ENCODE data around the gene PRIMPOL.
"Not testable (repeated sequence)": the region's sequence is repeated elsewhere in the genome, so short reads cannot be mapped to it uniquely, and the experiment has no call there.

PRIMPOL gene, protein sequence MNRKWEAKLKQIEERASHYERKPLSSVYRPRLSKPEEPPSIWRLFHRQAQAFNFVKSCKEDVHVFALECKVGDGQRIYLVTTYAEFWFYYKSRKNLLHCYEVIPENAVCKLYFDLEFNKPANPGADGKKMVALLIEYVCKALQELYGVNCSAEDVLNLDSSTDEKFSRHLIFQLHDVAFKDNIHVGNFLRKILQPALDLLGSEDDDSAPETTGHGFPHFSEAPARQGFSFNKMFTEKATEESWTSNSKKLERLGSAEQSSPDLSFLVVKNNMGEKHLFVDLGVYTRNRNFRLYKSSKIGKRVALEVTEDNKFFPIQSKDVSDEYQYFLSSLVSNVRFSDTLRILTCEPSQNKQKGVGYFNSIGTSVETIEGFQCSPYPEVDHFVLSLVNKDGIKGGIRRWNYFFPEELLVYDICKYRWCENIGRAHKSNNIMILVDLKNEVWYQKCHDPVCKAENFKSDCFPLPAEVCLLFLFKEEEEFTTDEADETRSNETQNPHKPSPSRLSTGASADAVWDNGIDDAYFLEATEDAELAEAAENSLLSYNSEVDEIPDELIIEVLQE

DNA sequence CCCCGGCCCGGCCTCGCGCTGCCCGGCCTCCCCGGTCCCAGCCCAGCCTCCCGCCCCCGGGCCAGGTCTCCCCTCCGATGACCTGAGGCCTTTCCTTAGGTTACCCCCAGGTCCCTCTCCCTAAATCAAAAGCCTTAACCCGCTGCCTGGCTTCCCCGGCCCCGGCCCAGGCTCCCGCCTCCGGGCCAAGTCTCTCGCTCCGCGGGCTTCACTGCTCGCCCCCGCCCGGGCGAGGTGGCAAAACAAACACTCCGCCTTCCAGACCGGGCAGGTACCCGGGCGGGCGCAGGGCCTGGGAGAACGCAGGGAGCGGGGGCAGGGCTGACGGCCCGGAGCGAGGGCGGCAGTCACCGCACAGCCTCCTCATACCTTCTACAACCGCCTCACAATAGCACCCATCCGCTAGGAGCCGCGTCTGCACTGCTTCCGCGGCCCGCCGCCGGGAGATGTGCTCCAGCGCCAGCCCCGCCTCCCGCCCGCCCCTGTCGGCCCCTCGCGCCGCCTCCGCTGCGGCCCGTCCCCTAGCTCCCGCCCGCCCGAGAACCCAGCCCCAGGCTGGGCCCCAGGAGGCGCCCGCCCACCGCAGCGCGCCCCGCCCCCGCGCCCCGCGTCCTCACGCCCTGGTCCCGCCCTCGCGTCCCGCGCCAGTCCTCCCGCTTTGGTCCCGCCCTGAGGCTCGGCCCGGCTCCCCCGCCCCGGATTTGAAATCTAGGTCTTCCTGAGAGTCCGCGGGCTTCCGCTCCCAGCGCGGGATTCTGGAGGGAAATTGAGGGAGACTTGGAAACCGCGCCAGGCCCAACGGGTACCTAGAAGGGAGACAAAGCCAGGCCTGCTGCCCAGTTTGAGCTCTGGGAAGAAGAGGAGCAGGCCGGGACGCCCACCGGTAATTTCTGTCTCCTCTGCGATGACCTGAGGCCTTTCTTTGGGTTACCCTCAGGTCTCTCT lies at the start of gene PRIMPOL, which contains the start of gene CASP3:
Gene PRIMPOL, plus strand, starts transcription at position 713 of the 945 bp plus-strand sequence. CDS start 7,403 bp downstream, outside the sequence.
Gene CASP3, minus strand, starts transcription at position 422 of the 945 bp plus-strand sequence. CDS start 10,994 bp downstream, outside the sequence.
- no peak for FAIRE-seq

DNA sequence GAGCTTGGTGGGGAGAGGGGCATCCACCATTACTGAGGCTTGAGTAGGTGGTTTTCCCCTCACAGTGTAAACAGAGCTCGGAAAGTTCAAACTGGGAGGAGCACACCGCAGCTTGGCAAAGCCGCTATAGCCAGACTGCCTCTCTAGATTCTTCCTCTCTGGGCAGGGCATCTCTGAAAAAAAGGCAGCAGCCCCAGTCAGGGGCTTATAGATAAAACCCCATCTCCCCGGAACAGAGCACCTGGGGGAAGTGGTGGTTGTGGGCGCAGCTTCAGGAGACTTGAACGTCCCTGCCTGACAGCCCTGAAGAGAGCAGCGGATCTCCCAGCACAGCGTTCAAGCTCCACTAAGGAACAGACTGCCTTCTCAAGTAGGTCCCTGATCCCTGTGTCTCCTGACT lies 48.6 kb upstream of the PRIMPOL start:
- FAIRE-seq: not testable (repeated sequence)

DNA sequence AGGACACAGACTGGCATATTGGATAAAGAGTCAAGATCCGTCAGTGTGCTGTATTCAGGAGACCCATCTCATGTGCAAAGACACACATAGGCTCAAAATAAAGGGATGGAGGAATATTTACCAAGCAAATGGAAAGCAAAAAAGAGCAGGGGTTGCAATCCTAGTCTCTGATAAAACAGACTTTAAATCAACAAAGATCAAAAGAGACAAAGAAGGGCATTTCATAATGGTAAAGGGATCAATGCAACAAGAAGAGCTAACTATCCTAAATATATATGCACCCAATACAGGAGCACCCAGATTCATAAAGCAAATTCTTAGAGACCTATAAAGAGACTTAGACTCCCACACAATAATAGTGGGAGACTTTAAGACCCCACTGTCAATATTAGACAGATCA lies 46.7 kb upstream of the PRIMPOL start:
- not testable (repeated sequence) for FAIRE-seq

DNA sequence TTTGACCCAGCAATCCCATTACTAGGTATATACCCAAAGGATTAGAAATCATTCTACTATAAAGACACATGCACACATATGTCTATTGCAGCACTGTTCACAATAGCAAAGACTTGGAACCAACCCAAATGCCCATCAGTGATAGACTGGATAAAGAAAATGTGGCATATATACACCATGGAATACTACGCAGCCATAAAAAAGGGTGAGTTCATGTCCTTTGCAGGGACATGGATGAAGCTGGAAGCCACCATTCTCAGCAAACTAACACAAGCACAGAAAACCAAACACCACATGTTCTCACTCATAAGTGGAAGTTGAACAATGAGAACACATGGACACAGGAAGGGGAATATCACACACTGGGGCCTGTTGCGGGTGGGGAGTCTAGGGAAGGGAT lies 42.1 kb upstream of the PRIMPOL start:
- not testable (repeated sequence) for FAIRE-seq

DNA sequence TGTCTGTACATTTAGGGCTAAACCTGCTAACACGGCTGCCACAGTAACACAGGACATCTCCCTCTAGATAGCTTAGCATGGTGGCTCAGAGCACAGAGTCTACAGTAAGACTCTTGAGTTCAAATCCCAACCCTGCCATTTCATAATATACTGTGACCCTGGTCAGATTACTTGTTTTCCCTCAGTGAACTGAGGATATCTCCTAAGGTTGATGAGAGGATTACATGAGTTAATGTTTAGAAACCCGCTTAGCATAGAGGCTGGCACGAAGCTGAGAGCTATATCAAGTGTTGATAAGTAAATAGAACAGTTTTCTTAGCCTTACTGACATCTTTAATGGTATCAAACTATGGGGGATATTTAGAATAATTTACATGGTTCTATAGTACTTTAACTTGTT lies 37.5 kb upstream of the PRIMPOL start:
- FAIRE-seq: no peak

DNA sequence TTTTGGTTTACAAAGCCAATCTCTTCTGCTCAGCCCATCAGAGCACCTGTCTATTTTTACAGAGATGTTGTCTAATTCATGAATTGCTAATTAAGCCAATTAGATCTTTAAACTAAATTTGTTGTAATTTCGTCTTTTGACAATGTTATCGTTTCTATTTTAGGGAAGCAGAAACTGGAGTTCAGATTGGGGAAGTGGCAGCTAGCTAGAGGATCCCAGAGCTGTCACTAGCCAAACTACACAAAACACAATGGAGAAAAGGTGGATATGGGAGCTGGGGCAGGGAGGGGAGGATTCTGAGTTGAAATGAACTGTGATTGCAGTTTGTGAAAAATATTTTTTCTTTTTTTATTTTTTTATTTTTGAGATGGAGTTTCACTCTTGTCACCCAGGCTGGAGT lies 36.1 kb upstream of the PRIMPOL start:
- FAIRE-seq: no peak

DNA sequence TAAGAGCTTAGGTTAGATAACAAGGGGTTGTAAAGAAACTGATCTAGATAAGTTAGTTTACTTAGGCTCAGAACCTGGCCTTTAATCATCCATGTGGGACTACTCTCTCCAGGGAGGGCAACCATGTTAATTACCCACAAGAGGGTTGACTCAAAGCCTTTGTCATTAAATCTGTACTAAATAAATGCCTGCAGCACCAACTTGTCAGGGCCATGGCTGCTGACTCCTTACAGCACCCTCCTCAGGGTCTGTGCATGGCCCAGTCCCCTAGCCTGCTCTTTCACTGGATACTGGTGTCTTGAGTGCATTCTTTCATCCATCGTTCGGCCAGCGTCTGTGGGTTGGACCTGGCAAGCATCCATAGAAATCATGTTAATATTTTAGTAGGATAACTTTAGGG lies 35.0 kb upstream of the PRIMPOL start:
- no peak for FAIRE-seq

DNA sequence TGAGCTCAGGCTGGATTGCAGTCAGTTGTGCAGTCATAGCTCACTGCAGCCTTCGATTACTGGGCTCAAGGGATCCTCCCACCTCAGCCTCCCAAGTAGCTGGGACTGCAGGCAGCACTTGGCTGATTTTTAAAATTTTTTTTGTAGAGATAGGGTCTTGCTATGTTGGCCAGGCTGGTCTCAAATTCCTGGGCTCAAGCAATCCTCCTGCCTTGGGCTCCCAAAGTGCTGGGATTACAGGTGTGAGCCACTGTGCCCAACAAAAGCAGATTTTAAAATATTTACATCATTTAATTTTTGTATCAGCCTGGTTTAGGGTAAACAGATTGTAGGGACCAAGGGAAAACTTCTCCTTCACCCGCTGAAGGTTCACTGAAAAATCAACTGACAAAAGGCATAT lies 33.4 kb upstream of the PRIMPOL start:
- not testable (repeated sequence) for FAIRE-seq

DNA sequence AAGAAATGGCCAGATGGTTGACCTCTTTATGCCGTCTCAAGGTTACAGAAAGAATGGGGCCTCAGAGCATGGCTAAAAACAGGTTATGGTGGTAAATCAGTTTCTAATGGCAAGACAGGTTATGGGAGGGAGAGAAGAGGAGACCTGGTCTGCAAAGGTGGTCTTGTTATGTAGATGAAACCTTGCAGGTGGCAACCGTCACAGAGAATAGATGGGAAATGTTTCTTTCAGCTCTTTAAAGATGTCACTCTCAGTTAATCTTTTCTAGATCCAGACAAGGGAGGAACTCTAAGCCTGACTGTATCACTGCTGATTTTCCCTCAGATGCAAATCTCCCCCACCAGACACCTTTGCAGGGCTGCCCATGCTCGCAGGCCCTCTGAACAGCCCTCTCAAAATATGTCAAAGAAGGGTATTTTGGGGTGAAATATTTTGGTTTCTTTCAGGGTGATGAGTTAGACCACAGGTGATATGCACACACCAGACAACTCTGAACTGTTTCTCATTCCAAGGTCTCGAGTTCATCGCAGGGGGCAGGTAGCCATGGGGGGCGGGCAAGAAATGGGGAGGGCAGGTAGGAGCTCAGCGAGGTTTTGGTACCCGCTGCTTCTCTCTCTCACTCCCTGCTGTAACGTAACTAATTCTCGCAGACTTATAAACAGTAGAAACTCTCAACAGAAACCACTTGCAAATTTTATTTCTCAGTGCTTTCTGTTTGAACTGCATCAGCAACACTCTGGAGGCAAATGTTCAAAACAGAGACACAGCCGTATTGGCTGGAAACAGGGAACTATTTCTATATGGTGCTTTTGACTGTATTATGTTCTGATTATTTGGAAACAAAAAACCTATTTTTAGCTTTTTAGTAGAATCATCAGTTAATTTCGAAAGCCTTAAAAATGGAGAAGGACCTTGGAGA lies 32.6 kb upstream of the PRIMPOL start:
- FAIRE-seq: no peak

DNA sequence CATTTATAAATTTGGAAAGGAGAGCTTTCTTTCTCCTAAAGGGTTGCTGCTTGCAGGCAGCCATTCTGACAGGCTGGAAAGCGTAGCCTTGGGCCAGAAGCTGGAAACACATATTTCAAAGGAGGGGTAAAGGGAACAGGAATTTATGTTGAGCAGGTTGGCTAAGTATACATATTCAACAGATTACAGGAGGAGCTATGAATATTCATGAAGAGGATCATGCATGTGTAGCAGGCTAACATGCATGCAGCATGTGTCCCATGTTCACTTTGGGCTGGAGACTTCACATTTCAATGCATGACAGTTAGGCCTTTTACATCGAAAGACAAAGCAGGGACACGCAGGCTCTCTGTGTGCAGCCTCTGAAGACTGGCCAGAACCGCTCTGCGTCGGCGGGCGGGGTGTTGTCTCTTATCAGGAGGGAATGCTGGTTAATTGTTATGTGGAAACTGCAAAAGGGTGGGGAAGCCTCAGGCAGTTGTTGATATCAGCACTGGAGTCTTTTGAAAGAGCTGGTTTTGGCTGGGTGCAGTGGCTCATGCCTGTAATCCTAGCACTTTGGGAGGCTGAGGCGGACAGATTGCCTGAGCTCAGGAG lies 31.8 kb upstream of the PRIMPOL start:
- no peak for FAIRE-seq

DNA sequence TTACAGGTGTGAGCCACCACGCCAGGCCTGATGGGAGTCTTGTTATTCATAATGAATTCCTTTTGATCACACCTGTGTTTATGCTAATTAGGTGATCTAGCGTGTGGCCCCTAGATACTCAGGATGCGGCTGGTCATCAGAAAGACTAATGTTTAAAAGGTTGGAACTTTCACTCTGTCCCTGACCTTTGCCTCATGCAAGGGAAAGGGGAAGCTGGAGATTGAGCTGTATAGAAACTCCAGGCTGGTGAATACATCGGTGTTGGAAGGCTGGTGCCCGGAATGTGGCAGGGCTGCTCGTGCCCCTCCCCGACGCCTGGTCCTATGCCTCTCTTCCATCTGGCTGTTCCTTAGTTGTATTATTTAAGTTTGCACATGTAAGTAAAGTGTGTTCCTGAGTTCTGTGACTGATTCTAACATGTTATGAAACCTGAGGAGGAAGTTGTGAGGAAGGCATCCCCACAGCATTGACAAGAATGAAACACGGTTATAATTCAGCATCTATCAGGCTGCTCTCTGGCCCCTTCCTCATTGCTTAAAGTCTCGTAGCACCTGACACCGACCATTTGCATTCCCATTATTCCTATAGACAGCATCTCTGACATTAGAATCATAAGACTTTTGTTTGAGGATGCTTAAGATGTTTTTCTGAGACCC lies 29.2 kb upstream of the PRIMPOL start:
- no peak for FAIRE-seq

DNA sequence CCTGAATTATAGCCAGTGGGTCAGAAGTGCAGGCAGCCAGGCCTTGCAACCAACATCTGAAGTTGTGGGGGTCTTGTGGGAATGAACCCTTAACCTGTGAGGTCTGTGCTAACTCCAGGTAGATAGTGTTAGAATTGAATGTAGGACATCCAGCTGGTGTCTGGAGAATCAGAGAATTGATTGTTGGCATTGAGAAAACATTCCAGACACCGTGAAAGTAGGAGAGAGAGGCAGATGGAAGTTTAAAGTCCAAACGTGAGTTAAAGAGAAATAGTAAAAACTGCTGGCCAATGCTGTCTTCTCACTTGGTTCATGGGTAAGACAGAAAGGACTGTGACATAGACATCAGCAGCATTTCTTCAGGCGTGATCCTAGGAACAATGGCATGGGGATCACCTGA lies 28.0 kb upstream of the PRIMPOL start:
- no peak for FAIRE-seq

DNA sequence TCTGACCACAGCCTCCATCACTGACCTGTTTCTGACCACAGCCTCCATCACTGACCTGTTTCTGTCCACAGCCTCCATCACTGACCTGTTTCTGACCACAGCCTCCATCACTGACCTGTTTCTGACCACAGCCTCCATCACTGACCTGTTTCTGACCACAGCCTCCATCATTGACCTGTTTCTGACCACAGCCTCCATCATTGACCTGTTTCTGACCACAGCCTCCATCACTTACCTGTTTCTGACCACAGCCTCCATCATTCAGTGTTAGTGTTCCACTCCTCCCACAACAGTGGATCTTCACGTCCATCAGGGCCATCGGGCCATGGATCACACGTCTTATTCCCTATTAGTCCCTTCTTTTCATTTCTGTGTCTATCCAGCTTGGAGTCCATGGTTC lies 25.0 kb upstream of the PRIMPOL start:
- not testable (repeated sequence) for FAIRE-seq

DNA sequence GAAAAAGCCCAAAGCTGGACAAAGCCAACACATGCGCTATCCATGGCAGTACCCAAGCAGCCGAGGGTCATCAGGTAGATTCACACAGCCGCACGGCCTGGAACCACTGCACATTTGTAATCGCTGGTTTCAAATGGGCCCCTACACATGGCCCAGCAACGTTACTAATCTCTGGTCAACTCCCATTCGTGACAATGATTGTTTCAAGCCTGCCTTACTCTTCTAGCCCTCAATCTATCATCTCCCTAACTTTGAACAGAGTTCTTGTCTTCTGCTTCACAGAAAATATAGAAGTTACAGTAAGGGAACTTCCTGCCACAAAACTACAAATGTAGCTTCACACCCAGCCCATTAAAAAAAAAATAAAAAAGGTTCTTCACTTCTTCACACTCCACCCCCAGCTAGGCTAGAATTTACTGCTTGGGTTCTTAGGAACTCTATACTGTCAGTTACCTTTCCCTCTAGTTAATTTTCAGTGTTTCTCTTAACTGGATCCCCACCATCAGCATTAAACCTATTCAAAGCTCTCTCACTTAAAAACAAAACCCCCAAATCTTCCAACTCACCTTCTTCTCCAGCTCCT lies 24.5 kb upstream of the PRIMPOL start:
- FAIRE-seq: no peak

DNA sequence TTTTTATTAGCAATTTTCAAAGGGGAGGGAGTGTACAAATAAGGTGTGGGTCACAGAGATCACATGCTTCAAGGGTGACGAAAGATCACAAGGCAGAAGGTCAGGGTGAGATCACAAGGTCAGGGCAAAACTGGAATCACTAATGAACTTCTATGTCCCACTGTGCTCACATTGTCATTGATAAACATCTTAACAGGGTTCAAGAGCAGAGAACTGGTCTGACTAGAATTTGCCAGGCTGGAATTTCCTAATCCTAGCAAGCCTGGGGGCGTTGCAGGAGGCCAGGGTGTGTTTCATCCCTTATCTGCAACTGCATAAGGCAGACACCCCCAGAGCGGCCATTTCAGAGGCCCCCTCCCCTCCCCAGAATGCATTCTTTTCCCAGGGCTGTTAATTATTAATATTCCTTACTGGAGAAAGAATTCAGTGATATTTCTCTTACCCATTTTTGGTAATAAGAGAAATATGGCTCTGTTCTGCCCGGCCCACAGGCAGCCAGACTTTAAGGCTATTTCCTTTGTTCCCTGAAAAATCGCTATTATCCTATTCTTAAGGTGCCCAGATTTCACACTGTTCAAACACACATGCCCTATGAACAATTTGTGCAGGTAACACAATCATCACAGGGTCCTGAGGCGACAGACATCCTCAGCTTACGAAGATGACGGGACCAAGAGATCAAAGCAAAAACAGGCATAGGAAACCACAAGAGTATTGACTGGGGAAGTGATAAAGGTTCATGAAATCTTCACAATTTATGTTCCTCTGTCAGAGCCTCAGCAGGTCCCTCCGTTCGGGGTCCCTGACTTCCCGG lies 23.5 kb upstream of the PRIMPOL start:
- FAIRE-seq: not testable (repeated sequence)

DNA sequence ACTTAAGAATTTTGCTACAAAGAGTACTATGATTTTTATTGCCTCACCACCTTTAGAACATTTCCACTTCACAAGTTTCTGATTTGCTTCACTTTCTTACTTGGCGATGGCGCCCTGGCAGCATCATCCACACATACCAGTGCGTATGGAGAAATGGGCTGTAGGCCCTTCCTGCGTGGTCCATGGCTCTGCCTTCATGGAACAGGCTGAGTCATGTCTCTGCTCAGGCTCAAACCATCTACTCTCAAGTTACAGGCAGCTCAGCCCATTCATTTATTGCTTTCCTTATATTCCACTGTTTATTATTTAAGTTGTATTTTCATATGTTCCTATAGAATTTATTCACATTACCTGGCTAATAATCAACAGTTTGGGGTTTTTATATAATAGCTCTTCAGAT lies 21.4 kb upstream of the PRIMPOL start:
- FAIRE-seq: no peak

DNA sequence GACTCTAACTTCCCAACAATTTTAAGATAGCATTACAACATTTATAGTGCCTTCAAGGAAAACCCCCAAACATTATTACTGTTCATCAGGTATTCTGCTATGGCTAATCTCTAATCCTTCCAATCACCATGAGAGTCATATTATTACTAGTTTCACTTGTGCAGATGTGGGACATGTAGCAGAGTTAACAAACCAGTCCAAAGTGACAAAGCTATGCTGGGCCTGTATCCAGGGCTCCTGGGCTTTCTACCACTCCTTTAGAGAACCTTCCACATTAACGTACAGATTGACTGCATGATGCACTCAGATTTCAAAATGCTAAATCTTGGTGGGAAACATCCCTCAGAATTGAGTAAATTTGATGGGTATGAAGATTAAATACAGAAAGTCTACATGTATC lies 16.7 kb upstream of the PRIMPOL start:
- no peak for FAIRE-seq

DNA sequence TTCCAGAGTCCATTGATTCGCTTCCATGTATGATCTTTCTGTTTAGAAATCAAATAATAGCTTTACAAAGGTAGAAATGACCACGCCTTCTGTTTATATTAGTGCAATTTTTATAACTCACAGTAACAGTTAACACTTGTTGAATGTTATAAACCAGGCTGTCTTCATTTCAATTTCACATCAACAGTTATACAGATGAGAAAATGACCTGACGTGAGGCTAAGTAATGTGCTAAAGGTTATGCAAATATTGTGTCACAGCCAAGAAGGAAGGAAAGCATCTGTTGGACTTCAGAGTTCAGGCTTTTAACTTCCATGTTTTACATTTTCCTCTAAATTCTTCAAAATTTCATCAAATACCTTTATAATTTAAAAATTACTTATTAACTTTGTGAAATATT lies 14.2 kb upstream of the PRIMPOL start:
- FAIRE-seq: no peak

DNA sequence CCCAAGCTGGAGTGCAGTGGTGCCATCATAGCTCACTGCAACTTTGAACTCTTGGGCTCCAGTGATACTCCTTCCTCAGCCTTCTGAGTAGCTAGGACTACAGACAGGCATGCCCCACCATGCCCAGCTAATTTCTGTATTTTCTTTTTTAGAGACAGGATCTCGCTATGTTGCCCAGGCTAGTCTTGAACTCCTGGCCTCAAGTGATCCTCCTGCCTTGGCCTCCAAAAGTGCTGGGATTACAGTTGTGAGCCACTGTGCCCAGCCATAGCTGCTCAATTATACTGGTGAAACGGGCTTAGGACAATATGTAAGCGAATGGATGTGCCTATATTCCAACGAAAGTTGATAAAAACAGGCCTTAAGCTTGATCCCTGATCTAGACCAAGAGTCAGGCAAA lies 13.4 kb upstream of the PRIMPOL start:
- FAIRE-seq: no peak

DNA sequence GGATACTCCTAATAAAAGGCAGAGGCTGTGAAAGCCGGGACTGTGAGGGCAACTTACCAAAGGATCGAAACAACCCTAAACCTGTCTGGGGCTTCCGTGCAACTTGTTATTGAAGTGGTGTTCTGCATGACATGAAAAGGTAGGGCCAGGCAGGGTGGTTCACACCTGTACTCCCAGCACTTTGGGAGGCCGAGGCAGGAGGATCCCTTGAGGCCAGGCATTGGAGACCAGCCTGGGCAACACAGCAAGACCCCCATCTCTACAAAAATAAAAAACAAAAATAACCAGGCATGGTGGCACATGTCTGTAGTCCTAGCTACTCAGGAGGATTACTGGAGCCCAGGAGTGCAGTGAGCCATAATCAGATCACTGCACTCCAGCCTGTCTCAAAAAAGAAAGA lies 12.6 kb upstream of the PRIMPOL start:
- no peak for FAIRE-seq
